ENCODE results near the gene SLC25A11.

The SLC25A11 gene

GRCh38 chr17:4960279-4960922, 20.6 kb upstream of the SLC25A11 start:
- H3K4me3 ChIP-seq (ENCODE audit: low read depth, low read length): no peak overlapping the region
- TF ChIP-seq CTCF (IDR thresholded peaks at IDR 0.05; ENCODE audit: low read depth, low read length): no peak

GRCh38 chr17:4959261-4959965, 19.6 kb upstream of the SLC25A11 start:
- no peak for TF ChIP-seq CTCF (IDR thresholded peaks at IDR 0.05; ENCODE audit: low read depth, low read length)

GRCh38 chr17:4958102-4958501, 18.3 kb upstream of the SLC25A11 start:
- no peak for TF ChIP-seq CTCF (IDR thresholded peaks at IDR 0.05; ENCODE audit: low read depth, low read length)
- H3K4me3 ChIP-seq (ENCODE audit: low read depth, low read length): no peak overlapping the region

More at GRCh38 chr17:4959261-4959965, 19.6 kb upstream of the SLC25A11 start:
- no peak overlapping the region for H3K4me3 ChIP-seq (ENCODE audit: low read depth, low read length)

- H3K4me3 ChIP-seq (ENCODE audit: low read depth, low read length): no peak overlapping the region
- 0 out of 2 replicates have a peak, but pooled peaks have one; percentile 11 for TF ChIP-seq CTCF (IDR thresholded peaks at IDR 0.05; ENCODE audit: low read depth, low read length)
Measured at GRCh38 chr17:4956493-4957061, 16.7 kb upstream of the SLC25A11 start.

- no peak overlapping the region for H3K4me3 ChIP-seq (ENCODE audit: low read depth, low read length)
- TF ChIP-seq CTCF (IDR thresholded peaks at IDR 0.05; ENCODE audit: low read depth, low read length): no peak
Measured at GRCh38 chr17:4955091-4955490, 15.2 kb upstream of the SLC25A11 start.

GRCh38 chr17:4953451-4953961, 13.7 kb upstream of the SLC25A11 start:
- no peak for TF ChIP-seq CTCF (IDR thresholded peaks at IDR 0.05; ENCODE audit: low read depth, low read length)

GRCh38 chr17:4951486-4951885, 11.6 kb upstream of the SLC25A11 start:
- no peak overlapping the region for H3K4me3 ChIP-seq (ENCODE audit: low read depth, low read length)
- TF ChIP-seq CTCF (IDR thresholded peaks at IDR 0.05; ENCODE audit: low read depth, low read length): no peak

More at GRCh38 chr17:4953451-4953961, 13.7 kb upstream of the SLC25A11 start:
- H3K4me3 ChIP-seq (ENCODE audit: low read depth, low read length): no peak overlapping the region

Measured in WI38 (cell line).